Measurements from ENCODE around the gene HEXD. TPM values are rescaled to one million over a fixed set of nuclear protein-coding genes. Genes with fewer than 3 reads are reported as not detected.

The HEXD gene
- total and polyA plus RNA-seq, 10 of the 15 experiments (the other 5 are each of a cell fraction or from before 2014, with no cell fraction given), result 1.6 to 24.2 (median 7.0) TPM

GRCh38 chr17:82446124-82446523 lies 28.0 kb downstream of the HEXD start (continued):
- TF ChIP-seq BCLAF1 (IDR thresholded peaks at IDR 0.05), result no peak
- TF ChIP-seq PBX3 (IDR thresholded peaks at IDR 0.05; ENCODE audit: insufficient replicate concordance, low read depth, low read length), result no peak
- no peak for TF ChIP-seq PRDM15 (CRISPR knock-in tag; IDR thresholded peaks at IDR 0.05)

GRCh38 chr17:82446649-82447048 lies 28.5 kb downstream of the HEXD start:
- ChIA-PET RAD21 (ENCODE audit: unreplicated experiment) (no interaction called here), SMC1A (ENCODE audit: uncharacterized antibody, unreplicated experiment) (no interaction called here), POLR2A (no interaction called here), CTCF (no interaction called here)
- Histone ChIP-seq H3K27me3 (replicated peaks in 1 of 2; ENCODE audit: control insufficient read depth in 2 of 2, insufficient read depth in 2 of 2, low read length in 1 of 2) (no peaks in the 10 kb centered on the region), H3K79me2 (ENCODE audit: control insufficient read depth, insufficient read depth, low read length) (peaks cover 41% of the 10 kb centered on the region), H3K27ac (ENCODE audit: control insufficient read depth, insufficient read depth) (no peak overlapping the region), H4K20me1 (ENCODE audit: control insufficient read depth, insufficient read depth) (no peaks in the 10 kb centered on the region; the same call in none of the 2 replicates), H3K4me1 (ENCODE audit: control insufficient read depth, insufficient read depth, low read length) (peaks cover 9% of the 10 kb centered on the region), H3K4me2 (ENCODE audit: control insufficient read depth, insufficient read depth) (no peak overlapping the region), H3K4me3 (no peak overlapping the region), H3K9me3 (replicated peaks; ENCODE audit: control insufficient read depth, insufficient read depth, low read length) (no peaks in the 10 kb centered on the region), H2AFZ (ENCODE audit: control insufficient read depth, low read depth, low read length) (no peak overlapping the region), H3K36me3 (ENCODE audit: control insufficient read depth in 2 of 2, insufficient read depth in 2 of 2, low read length in 1 of 2) (peaks cover 14 to 37% of the 10 kb centered on the region in 2 experiments), H3K9ac (ENCODE audit: control insufficient read depth, insufficient read depth, low read length) (no peak overlapping the region)
- WGBS (ENCODE audit: insufficient coverage, insufficient replicate concordance, low lambda C conversion rate, missing lambda C conversion rate), result 92% methylated on average over 12 of the region's 12 CpGs
- intact Hi-C loops (cut with micrococcal nuclease; ENCODE audit: unreplicated experiment) (loop anchor here (5.0 kb wide), 1 partner anchor 106 kb away; no protein-coding TSS in a partner anchor), in situ Hi-C loops (cut with MboI) (no loop called here)
- ATAC-seq, result no peak
- DNase-seq (ENCODE audit: low read depth, low spot score), result no peak
- no TSS peak for BruUV-seq (replicated peaks)
- TF ChIP-seq POLR2A (IDR thresholded peaks at IDR 0.05; ENCODE audit: low read depth, low read length) (peak; percentile 15; the same call in 1 of the 2 replicates), MTA3 (IDR thresholded peaks at IDR 0.05; ENCODE audit: borderline replicate concordance, low read length) (no peak)
- FAIRE-seq, result no peak

Data from GM12878 (cell line).